ENCODE results near the gene FGFBP3. TPM values are rescaled to one million over a fixed set of nuclear protein-coding genes. Genes with fewer than 3 reads are reported as not detected.

FGFBP3 gene
- total RNA-seq, 1 donor from 2014 or later, result 3.1 TPM

- no peak overlapping the region for H3K27ac Mint-ChIP-seq (ENCODE audit: unreplicated experiment)
- no peak for DNase-seq (ENCODE audit: extremely low spot score, unreplicated experiment)
- H3K36me3 Mint-ChIP-seq (ENCODE audit: unreplicated experiment), result no peaks in the 10 kb centered on the region
- peaks cover 2% of the 10 kb centered on the region for H3K4me1 Mint-ChIP-seq (ENCODE audit: unreplicated experiment)
- TF ChIP-seq, protein P1, sequence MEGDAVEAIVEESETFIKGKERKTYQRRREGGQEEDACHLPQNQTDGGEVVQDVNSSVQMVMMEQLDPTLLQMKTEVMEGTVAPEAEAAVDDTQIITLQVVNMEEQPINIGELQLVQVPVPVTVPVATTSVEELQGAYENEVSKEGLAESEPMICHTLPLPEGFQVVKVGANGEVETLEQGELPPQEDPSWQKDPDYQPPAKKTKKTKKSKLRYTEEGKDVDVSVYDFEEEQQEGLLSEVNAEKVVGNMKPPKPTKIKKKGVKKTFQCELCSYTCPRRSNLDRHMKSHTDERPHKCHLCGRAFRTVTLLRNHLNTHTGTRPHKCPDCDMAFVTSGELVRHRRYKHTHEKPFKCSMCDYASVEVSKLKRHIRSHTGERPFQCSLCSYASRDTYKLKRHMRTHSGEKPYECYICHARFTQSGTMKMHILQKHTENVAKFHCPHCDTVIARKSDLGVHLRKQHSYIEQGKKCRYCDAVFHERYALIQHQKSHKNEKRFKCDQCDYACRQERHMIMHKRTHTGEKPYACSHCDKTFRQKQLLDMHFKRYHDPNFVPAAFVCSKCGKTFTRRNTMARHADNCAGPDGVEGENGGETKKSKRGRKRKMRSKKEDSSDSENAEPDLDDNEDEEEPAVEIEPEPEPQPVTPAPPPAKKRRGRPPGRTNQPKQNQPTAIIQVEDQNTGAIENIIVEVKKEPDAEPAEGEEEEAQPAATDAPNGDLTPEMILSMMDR (IDR thresholded peaks at IDR 0.05), result no peak
- no peaks in the 10 kb centered on the region for H3K9me3 Mint-ChIP-seq (ENCODE audit: unreplicated experiment)
- H3K4me3 Mint-ChIP-seq (ENCODE audit: unreplicated experiment), result no peak overlapping the region
- H3K27me3 Mint-ChIP-seq (ENCODE audit: unreplicated experiment), result no peaks in the 10 kb centered on the region
Measured at GRCh38 chr10:91875156-91875555, 34.1 kb downstream of the FGFBP3 start.

DNA sequence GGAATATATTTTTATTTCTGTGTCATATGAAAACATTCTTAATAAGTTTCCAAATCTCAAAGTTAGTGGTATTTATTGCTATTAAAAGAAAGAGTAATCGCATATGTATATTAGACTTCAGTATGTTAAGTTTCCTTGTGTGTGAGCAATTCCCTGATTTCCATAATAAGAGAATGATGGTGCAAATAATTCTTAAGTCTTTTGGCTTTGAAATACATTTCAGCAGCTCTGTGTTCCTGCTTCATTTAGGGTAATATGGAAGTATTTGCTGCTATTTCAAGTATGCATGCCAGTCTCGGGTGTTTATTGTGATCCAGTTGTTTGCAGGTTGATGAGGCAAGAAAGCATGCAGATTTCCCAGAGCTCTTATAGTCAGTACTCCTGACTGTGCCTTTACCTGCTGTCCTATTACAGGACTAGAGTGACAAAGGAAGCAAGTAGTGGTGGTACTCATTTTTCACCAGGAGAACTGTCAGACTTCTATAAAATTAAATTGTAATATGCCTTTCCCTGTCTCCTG is 43.7 kb downstream of the FGFBP3 start:
- H3K9me3 Mint-ChIP-seq (ENCODE audit: unreplicated experiment), result no peaks in the 10 kb centered on the region
- H3K4me3 Mint-ChIP-seq (ENCODE audit: unreplicated experiment), result no peak overlapping the region
- H3K27ac Mint-ChIP-seq (ENCODE audit: unreplicated experiment), result no peak overlapping the region
- no peaks in the 10 kb centered on the region for H3K27me3 Mint-ChIP-seq (ENCODE audit: unreplicated experiment)
- no peaks in the 10 kb centered on the region for H3K4me1 Mint-ChIP-seq (ENCODE audit: unreplicated experiment)
- no peak for DNase-seq (ENCODE audit: extremely low spot score, unreplicated experiment)
- TF ChIP-seq, protein P1 (IDR thresholded peaks at IDR 0.05), result no peak
- H3K36me3 Mint-ChIP-seq (ENCODE audit: unreplicated experiment), result peaks cover 33% of the 10 kb centered on the region

DNA sequence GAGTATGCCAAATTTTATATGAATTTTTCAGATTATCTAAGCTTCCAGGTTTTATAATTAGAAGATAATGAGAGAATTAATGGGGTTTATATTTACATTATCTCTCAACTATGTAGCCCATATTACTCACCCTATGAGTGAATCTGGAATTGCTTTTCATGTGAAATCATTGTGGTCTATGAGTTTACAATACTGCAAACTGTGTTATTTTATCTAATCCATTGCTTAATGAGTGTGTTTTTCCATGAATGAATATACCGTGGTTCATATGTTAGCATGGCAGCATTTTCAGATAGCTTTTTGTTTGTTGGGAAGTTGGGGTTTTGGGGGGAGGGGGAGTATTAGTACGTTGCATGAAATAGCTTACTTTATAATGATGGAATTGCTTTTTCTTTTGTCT is 44.5 kb downstream of the FGFBP3 start:
- Mint-ChIP-seq H3K4me3 (ENCODE audit: unreplicated experiment) (no peak overlapping the region), H3K4me1 (ENCODE audit: unreplicated experiment) (no peaks in the 10 kb centered on the region), H3K27me3 (ENCODE audit: unreplicated experiment) (no peaks in the 10 kb centered on the region), H3K36me3 (ENCODE audit: unreplicated experiment) (peaks cover 38% of the 10 kb centered on the region), H3K9me3 (ENCODE audit: unreplicated experiment) (no peaks in the 10 kb centered on the region), H3K27ac (ENCODE audit: unreplicated experiment) (no peak overlapping the region)
- TF ChIP-seq, protein P1 (IDR thresholded peaks at IDR 0.05), result no peak
- no peak for DNase-seq (ENCODE audit: extremely low spot score, unreplicated experiment)

GRCh38 chr10:91864099-91864498 is 45.2 kb downstream of the FGFBP3 start:
- Mint-ChIP-seq H3K4me3 (ENCODE audit: unreplicated experiment) (no peak overlapping the region), H3K27me3 (ENCODE audit: unreplicated experiment) (no peaks in the 10 kb centered on the region), H3K4me1 (ENCODE audit: unreplicated experiment) (no peaks in the 10 kb centered on the region), H3K27ac (ENCODE audit: unreplicated experiment) (no peak overlapping the region), H3K36me3 (ENCODE audit: unreplicated experiment) (peaks cover 39% of the 10 kb centered on the region), H3K9me3 (ENCODE audit: unreplicated experiment) (no peaks in the 10 kb centered on the region)
- TF ChIP-seq, protein P1 (IDR thresholded peaks at IDR 0.05), result no peak
- DNase-seq (ENCODE audit: extremely low spot score, unreplicated experiment), result no peak

- no peak for DNase-seq (ENCODE audit: extremely low spot score, unreplicated experiment)
- Mint-ChIP-seq H3K27ac (ENCODE audit: unreplicated experiment) (no peak overlapping the region), H3K4me1 (ENCODE audit: unreplicated experiment) (no peaks in the 10 kb centered on the region), H3K9me3 (ENCODE audit: unreplicated experiment) (no peaks in the 10 kb centered on the region), H3K4me3 (ENCODE audit: unreplicated experiment) (no peak overlapping the region), H3K27me3 (ENCODE audit: unreplicated experiment) (no peaks in the 10 kb centered on the region), H3K36me3 (ENCODE audit: unreplicated experiment) (peaks cover 62% of the 10 kb centered on the region)
- TF ChIP-seq, protein P1 (IDR thresholded peaks at IDR 0.05), result no peak
Measured at GRCh38 chr10:91860885-91861284, 48.4 kb downstream of the FGFBP3 start.
